HepG2 (cell line): ENCODE data around the gene HELB. TPM values are rescaled to one million over a fixed set of nuclear protein-coding genes. Genes with fewer than 3 reads are reported as not detected.

Experiments used
- ATAC-seq: fragments of 200-7000 bp; cut with Tn5 transposase; 3 replicates; pipeline ENCODE4 v1.9.1; 2020; ENCODE audit warnings: mild to moderate bottlenecking, moderate library complexity
- BruUV-seq: library from RNA; stranded (reverse); fragments of 400-500 nt; replicated peaks from 2 replicates; lab custom pipeline; 2021; lab: Mats Ljungman, UMichigan
- CTCF ChIA-PET: fragments of 300-600 bp; formaldehyde crosslinking; extraction: SDS; loops from one replicate; lab custom pipeline; 2021; ENCODE audit warnings: low total read pairs, inconsistent platforms, low intra/inter-chr PET ratio; lab: Yijun Ruan, JAX
- POLR2A ChIA-PET: fragments of 350-600 bp; sonication (Branson Sonifier 250); formaldehyde crosslinking; loops from one replicate; lab custom pipeline; 2020; ENCODE audit warnings: antibody characterized with exemption, inconsistent platforms; lab: Yijun Ruan, JAX
- DNase-seq: peaks from one replicate; pipeline ENCODE4 v3.0.0-alpha.2; 2015; ENCODE audit warnings: low spot score
- FAIRE-seq: peaks from 3 replicates; lab custom pipeline; 2011; peaks lifted over from hg19 to GRCh38; lab: Jason Lieb, UNC
- H2AFZ ChIP-seq: one replicate; pipeline ENCODE4 v1.6.1; 2011; ENCODE audit warnings: low read length, inconsistent platforms
- H3K27ac ChIP-seq: fragments of 300-600 bp; 3 replicates; pipeline ENCODE4 v1.8.0; 2011; ENCODE audit warnings: mixed run types, mild to moderate bottlenecking, mixed read lengths, low read length, inconsistent platforms; ENCODE audit not compliant: insufficient read depth; ENCODE audit errors: extremely low read length
- H3K27me3 ChIP-seq, 2 experiments: fragments of 200-600 bp in 1 of 2; 2 replicates in 1 of 2; 3 replicates in 1 of 2; pipeline versions ENCODE4 v1.6.0 to v1.8.0; 2011; ENCODE audit warnings: low read length in 2 of 2, mild to moderate bottlenecking in 2 of 2, moderate library complexity in 2 of 2, inconsistent platforms in 1 of 2; ENCODE audit not compliant: insufficient read depth in 2 of 2, control insufficient read depth in 1 of 2
- H3K36me3 ChIP-seq, 2 experiments: fragments of 200-600 bp in 1 of 2; replicated peaks in 1 of 2; 2 replicates in 1 of 2; 3 replicates in 1 of 2; pipeline versions ENCODE4 v1.5.1 to v1.8.0; 2011; ENCODE audit warnings: low read length in 2 of 2, inconsistent platforms in 1 of 2; ENCODE audit not compliant: insufficient read depth in 2 of 2, control insufficient read depth in 1 of 2
- H3K4me1 ChIP-seq: 2 replicates; pipeline ENCODE4 v1.5.1; 2012; ENCODE audit warnings: low read length, inconsistent platforms; ENCODE audit not compliant: insufficient read depth
- H3K4me2 ChIP-seq: 2 replicates; pipeline ENCODE4 v1.6.0; 2011; ENCODE audit warnings: low read depth, low read length, inconsistent platforms
- H3K4me3 ChIP-seq, 3 experiments: fragments of 200-600 bp in 1 of 3; sonication (generic), shearing (Covaris generic) in 1 of 3; replicated peaks in 1 of 3; 2 replicates each; pipeline ENCODE4 v1.5.1; 2011 to 2016; ENCODE audit warnings: low read length in 3 of 3, inconsistent platforms in 2 of 3, low read depth in 2 of 3, mild to moderate bottlenecking in 2 of 3, control low read depth in 1 of 3, mixed read lengths in 1 of 3; ENCODE audit not compliant: insufficient read depth in 1 of 3
- H3K79me2 ChIP-seq: one replicate; pipeline ENCODE4 v1.6.1; 2011; ENCODE audit warnings: low read length, inconsistent platforms; ENCODE audit not compliant: insufficient read depth
- H3K9ac ChIP-seq: 2 replicates; pipeline ENCODE4 v1.6.0; 2011; ENCODE audit warnings: mild to moderate bottlenecking, low read depth, low read length, inconsistent platforms; ENCODE audit not compliant: insufficient read depth
- H3K9me3 ChIP-seq: 2 replicates; pipeline ENCODE4 v1.5.1; 2012; ENCODE audit warnings: mild to moderate bottlenecking, low read length
- H4K20me1 ChIP-seq: 2 replicates; pipeline ENCODE4 v1.6.0; 2011; ENCODE audit warnings: inconsistent platforms, mild to moderate bottlenecking, low read length, moderate library complexity; ENCODE audit not compliant: insufficient read depth
- ARNT2 ChIP-seq: sonication (generic); formaldehyde crosslinking; IDR thresholded peaks from 2 replicates; pipeline ENCODE4 v1.8.0; 2022; ENCODE audit warnings: mild to moderate bottlenecking, low read depth, missing genetic modification reagents, moderate library complexity
- ATF1 ChIP-seq: IDR thresholded peaks from 2 replicates; pipeline ENCODE4 v1.6.1; 2016; ENCODE audit warnings: mild to moderate bottlenecking, control low read depth
- CCDC6 ChIP-seq: sonication (generic); formaldehyde crosslinking; IDR thresholded peaks from 2 replicates; pipeline ENCODE4 v1.8.1; 2022; ENCODE audit warnings: mild to moderate bottlenecking, missing genetic modification reagents, moderate library complexity
- CHCHD3 ChIP-seq: sonication (generic); formaldehyde crosslinking; IDR thresholded peaks from 2 replicates; pipeline ENCODE4 v1.8.0; 2022; ENCODE audit warnings: mild to moderate bottlenecking, missing genetic modification reagents, moderate library complexity
- FOXC1 ChIP-seq: sonication (generic); formaldehyde crosslinking; IDR thresholded peaks from 2 replicates; pipeline ENCODE4 v1.8.0; 2022; ENCODE audit warnings: mild to moderate bottlenecking, missing genetic modification reagents, borderline replicate concordance
- GRHL1 ChIP-seq: sonication (generic); formaldehyde crosslinking; conservative IDR thresholded peaks from 2 replicates; pipeline ENCODE4 v1.8.0; 2022; ENCODE audit warnings: missing genetic modification reagents
- HOXA3 ChIP-seq: sonication (generic); formaldehyde crosslinking; IDR thresholded peaks from 2 replicates; pipeline ENCODE4 v1.5.0; 2020; ENCODE audit warnings: missing genetic modification reagents
- JUND ChIP-seq: sonication (generic); formaldehyde crosslinking; IDR thresholded peaks from 2 replicates; pipeline ENCODE4 v1.8.0; 2022; ENCODE audit warnings: mild to moderate bottlenecking, missing genetic modification reagents
- KLF13 ChIP-seq: sonication (generic); formaldehyde crosslinking; IDR thresholded peaks from 2 replicates; pipeline ENCODE4 v1.4.0; 2020; ENCODE audit warnings: mild to moderate bottlenecking, missing genetic modification reagents
- NCOA2 ChIP-seq: sonication (generic); formaldehyde crosslinking; IDR thresholded peaks from 2 replicates; pipeline ENCODE4 v1.8.0; 2022; ENCODE audit warnings: inconsistent platforms
- NFYC ChIP-seq: IDR thresholded peaks from 2 replicates; pipeline ENCODE4 v1.6.1; 2016; ENCODE audit warnings: missing genetic modification reagents, missing compliant biosample characterization
- TEAD2 ChIP-seq: sonication (generic); formaldehyde crosslinking; IDR thresholded peaks from 2 replicates; pipeline ENCODE4 v1.9.0; 2021; ENCODE audit warnings: missing genetic modification reagents
- TEAD3 ChIP-seq: optimal IDR thresholded peaks from 2 replicates; pipeline ENCODE3; 2016; ENCODE audit warnings: borderline replicate concordance
- U2AF1 ChIP-seq: fragments of 200-400 bp; formaldehyde crosslinking; optimal IDR thresholded peaks from 2 replicates; pipeline ENCODE3; 2017; ENCODE audit warnings: mild to moderate bottlenecking, low read depth, low read length
- ZMYM3 ChIP-seq: sonication (generic); formaldehyde crosslinking; IDR thresholded peaks from 2 replicates; pipeline ENCODE4 v1.5.1; 2020; ENCODE audit warnings: mild to moderate bottlenecking, missing genetic modification reagents
- ZNF138 ChIP-seq: sonication (generic); formaldehyde crosslinking; IDR thresholded peaks from 2 replicates; pipeline ENCODE4 v1.5.0; 2020; ENCODE audit warnings: mild to moderate bottlenecking, low read depth, missing genetic modification reagents
- ZNF207 ChIP-seq: fragments of 450-650 bp; IDR thresholded peaks from 2 replicates; pipeline ENCODE4 v1.6.1; 2016; ENCODE audit warnings: antibody characterized with exemption, borderline replicate concordance
- ZSCAN22 ChIP-seq: sonication (generic); formaldehyde crosslinking; IDR thresholded peaks from 2 replicates; pipeline ENCODE4 v1.4.0; 2020; ENCODE audit warnings: mild to moderate bottlenecking, missing genetic modification reagents
- ZSCAN5A ChIP-seq: sonication (generic); formaldehyde crosslinking; IDR thresholded peaks from 2 replicates; pipeline ENCODE4 v1.8.0; 2022; ENCODE audit warnings: mild to moderate bottlenecking, missing genetic modification reagents, borderline replicate concordance
- WGBS: methylation state at CpG from one replicate; pipeline ENCODE4 v1.1.6; 2017; ENCODE audit warnings: low lambda C conversion rate; 5-methylcytosine and 5-hydroxymethylcytosine counted together
- in situ Hi-C: cut with HindIII; loops from 2 replicates; pipeline ENCODE4 v1.10.0; 2017; ENCODE audit warnings: low pct_unique_long_range_greater_than_20kb; ENCODE audit not compliant: extremely low pct_ligation_motif_present
- intact Hi-C: fragments of 100-400 bp; cut with micrococcal nuclease; formaldehyde crosslinking; loops from one replicate; pipeline ENCODE4 v1.10.0; 2022; ENCODE audit not compliant: unreplicated experiment
- polyA plus RNA-seq, 8 experiments: library from polyadenylated mRNA; depleted of rRNA in 3 of 8; stranded (reverse) in 7 of 8; unstranded in 1 of 8; fragments of >200 nt; fragmentation: Illumina TruSeq in 4 of 8; extraction: Trizol in 4 of 8; gene quantifications; 2 replicates each; pipeline versions ENCODE4 v1.2.1 to v1.2.3, GENCODE V29; 2011 to 2016; ENCODE audit warnings: low read depth in 4 of 8, missing spikeins in 1 of 8, mixed read lengths in 1 of 8; ENCODE audit not compliant: insufficient read depth in 1 of 8
- total RNA-seq, 5 experiments: library from RNA; depleted of rRNA; stranded (reverse); fragments of >200 nt; fragmentation: Illumina TruSeq; extraction: Trizol; gene quantifications; 2 replicates each; pipeline ENCODE4 v1.2.3, GENCODE V29; 2016; ENCODE audit warnings: low read depth in 1 of 5
- TF ChIP-seq, protein P1 (sequence below): sonication (generic); formaldehyde crosslinking; IDR thresholded peaks from 2 replicates; pipeline ENCODE4 v1.4.0; 2020; ENCODE audit warnings: missing genetic modification reagents

Gene HELB
- total and polyA plus RNA-seq, 2 of the 13 experiments (the other 11 are each of a cell fraction or from before 2014, with no cell fraction given), result 1.7 to 3.7 TPM

DNA sequence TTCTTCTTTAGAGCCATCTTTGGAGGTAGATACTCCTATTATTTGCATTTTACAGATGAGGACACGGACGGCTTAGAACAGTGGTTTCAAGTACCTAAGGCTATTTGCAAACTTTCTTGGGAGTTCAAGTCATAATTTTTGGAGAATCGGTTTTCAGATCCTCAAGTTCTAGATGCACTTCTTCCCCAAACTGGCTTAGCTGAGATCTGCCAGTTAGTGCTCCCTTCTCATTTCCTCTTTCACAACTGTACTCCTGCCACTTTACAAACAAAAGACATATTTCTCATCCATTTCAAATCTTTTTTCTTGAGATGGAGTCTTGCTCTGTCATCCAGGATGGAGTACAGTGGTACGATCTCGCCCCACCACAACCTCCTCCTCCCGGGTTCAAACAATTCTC lies 77.3 kb downstream of the HELB start:
- DNase-seq, result no peak
- Histone ChIP-seq H3K4me3 (no peak overlapping the region), H3K4me2 (no peak overlapping the region), H2AFZ (no peak overlapping the region), H3K4me1 (no peaks in the 10 kb centered on the region), H3K27me3 (peaks cover 1 to 3% of the 10 kb centered on the region in 2 experiments; a peak in 1 of 5 replicates)
- in situ Hi-C loops, result no loop called here
- POLR2A ChIA-PET, result no interaction called here
- TF ChIP-seq KLF13 (CRISPR knock-in tag), result no peak
- no peak for TF ChIP-seq NCOA2 (CRISPR knock-in tag)
- TF ChIP-seq ATF1, result no peak
- no peak for TF ChIP-seq GRHL1 (CRISPR knock-in tag)
- TF ChIP-seq ZSCAN5A (CRISPR knock-in tag), result no peak
- TF ChIP-seq ARNT2 (CRISPR knock-in tag), result no peak
- TF ChIP-seq ZNF207, result no peak
- TF ChIP-seq U2AF1, result no peak
- no peak for TF ChIP-seq TEAD2
- no peak for TF ChIP-seq FOXC1 (CRISPR knock-in tag)
- TF ChIP-seq, protein P1, sequence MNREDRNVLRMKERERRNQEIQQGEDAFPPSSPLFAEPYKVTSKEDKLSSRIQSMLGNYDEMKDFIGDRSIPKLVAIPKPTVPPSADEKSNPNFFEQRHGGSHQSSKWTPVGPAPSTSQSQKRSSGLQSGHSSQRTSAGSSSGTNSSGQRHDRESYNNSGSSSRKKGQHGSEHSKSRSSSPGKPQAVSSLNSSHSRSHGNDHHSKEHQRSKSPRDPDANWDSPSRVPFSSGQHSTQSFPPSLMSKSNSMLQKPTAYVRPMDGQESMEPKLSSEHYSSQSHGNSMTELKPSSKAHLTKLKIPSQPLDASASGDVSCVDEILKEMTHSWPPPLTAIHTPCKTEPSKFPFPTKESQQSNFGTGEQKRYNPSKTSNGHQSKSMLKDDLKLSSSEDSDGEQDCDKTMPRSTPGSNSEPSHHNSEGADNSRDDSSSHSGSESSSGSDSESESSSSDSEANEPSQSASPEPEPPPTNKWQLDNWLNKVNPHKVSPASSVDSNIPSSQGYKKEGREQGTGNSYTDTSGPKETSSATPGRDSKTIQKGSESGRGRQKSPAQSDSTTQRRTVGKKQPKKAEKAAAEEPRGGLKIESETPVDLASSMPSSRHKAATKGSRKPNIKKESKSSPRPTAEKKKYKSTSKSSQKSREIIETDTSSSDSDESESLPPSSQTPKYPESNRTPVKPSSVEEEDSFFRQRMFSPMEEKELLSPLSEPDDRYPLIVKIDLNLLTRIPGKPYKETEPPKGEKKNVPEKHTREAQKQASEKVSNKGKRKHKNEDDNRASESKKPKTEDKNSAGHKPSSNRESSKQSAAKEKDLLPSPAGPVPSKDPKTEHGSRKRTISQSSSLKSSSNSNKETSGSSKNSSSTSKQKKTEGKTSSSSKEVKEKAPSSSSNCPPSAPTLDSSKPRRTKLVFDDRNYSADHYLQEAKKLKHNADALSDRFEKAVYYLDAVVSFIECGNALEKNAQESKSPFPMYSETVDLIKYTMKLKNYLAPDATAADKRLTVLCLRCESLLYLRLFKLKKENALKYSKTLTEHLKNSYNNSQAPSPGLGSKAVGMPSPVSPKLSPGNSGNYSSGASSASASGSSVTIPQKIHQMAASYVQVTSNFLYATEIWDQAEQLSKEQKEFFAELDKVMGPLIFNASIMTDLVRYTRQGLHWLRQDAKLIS, result no peak
- no peak for TF ChIP-seq ZMYM3 (CRISPR knock-in tag)
- TF ChIP-seq JUND, result no peak
- no peak for TF ChIP-seq NFYC (CRISPR knock-in tag)
- no peak for TF ChIP-seq HOXA3 (CRISPR knock-in tag)
- TF ChIP-seq ZSCAN22 (CRISPR knock-in tag), result no peak
- no peak for TF ChIP-seq ZNF138 (CRISPR knock-in tag)
- no peak for TF ChIP-seq CCDC6 (CRISPR knock-in tag)
- TF ChIP-seq TEAD3 (CRISPR knock-in tag), result no peak
- no peak for TF ChIP-seq CHCHD3
- TF ChIP-seq, all 625 proteins: peak for 0
- no peak overlapping the region for H3K9ac ChIP-seq
- H4K20me1 ChIP-seq, result no peaks in the 10 kb centered on the region
- no TSS peak for BruUV-seq
- H3K79me2 ChIP-seq, result no peaks in the 10 kb centered on the region
- no peak overlapping the region for H3K27ac ChIP-seq
- ATAC-seq, result no peak
- H3K36me3 ChIP-seq, result no peaks in the 10 kb centered on the region
- intact Hi-C loops, result no loop called here
- no peaks in the 10 kb centered on the region for H3K9me3 ChIP-seq
- CTCF ChIA-PET, result no interaction called here
- no peak for FAIRE-seq
- 16% methylated on average over 6 of the region's 6 CpGs for WGBS
